Fibroblast of pulmonary artery (primary cell): ENCODE measurements around the gene TBC1D1.
A peak's percentile ranks its signal among the peaks of the same experiment; 100 is the strongest.

Experiments
- DNase-seq: peaks from one replicate; pipeline ENCODE4 v3.0.0-alpha.2; 2010; ENCODE audit warnings: low read depth
- H3K4me3 ChIP-seq: replicated peaks from 2 replicates; pipeline ENCODE4 v1.5.1; 2011; ENCODE audit warnings: low read depth, mild to moderate bottlenecking, control low read depth, low read length, moderate library complexity
- CTCF ChIP-seq: IDR thresholded peaks from 2 replicates; pipeline ENCODE4 v1.5.1; 2011; ENCODE audit warnings: mild to moderate bottlenecking, control low read depth, low read length, inconsistent platforms; ENCODE audit errors: missing control alignments

Gene TBC1D1

GRCh38 chr4:38154681-38155588, 264.1 kb downstream of the TBC1D1 start:
- H3K4me3 ChIP-seq = no peak overlapping the region
- TF ChIP-seq CTCF = no peak
- DNase-seq = no peak

GRCh38 chr4:38155589-38156294, 264.9 kb downstream of the TBC1D1 start:
- TF ChIP-seq CTCF = no peak
- DNase-seq = no peak
- no peak overlapping the region for H3K4me3 ChIP-seq

- no peak for TF ChIP-seq CTCF
- no peak for DNase-seq
- no peak overlapping the region for H3K4me3 ChIP-seq
Measured at GRCh38 chr4:38157592-38157991, 266.7 kb downstream of the TBC1D1 start.

GRCh38 chr4:38160487-38161207, 269.8 kb downstream of the TBC1D1 start:
- H3K4me3 ChIP-seq = no peak overlapping the region
- DNase-seq = peak; percentile 99
- TF ChIP-seq CTCF = no peak

GRCh38 chr4:38161208-38162113, 270.6 kb downstream of the TBC1D1 start:
- TF ChIP-seq CTCF = no peak
- DNase-seq = no peak
- no peak overlapping the region for H3K4me3 ChIP-seq

- H3K4me3 ChIP-seq = no peak overlapping the region
- peak; percentile 94 for DNase-seq
- TF ChIP-seq CTCF = no peak
Measured at GRCh38 chr4:38162240-38162784, 271.4 kb downstream of the TBC1D1 start.
